Stomach (tissue), 9 donors: Measurements from ENCODE around the gene SLC1A2. TPM values are rescaled to one million over a fixed set of nuclear protein-coding genes. Genes with fewer than 3 reads are reported as not detected.

Experiments used
- DNase-seq, 2 donors: peaks; one replicate each; pipeline versions ENCODE4 v3.0.0 to v3.0.0-alpha.2; 2013 to 2019
- H3K27ac ChIP-seq, 5 donors: fragments of 200-600 bp in 4 of 5; sonication (generic) in 4 of 5; one replicate each; pipeline ENCODE4 v1.5.1; 2013 to 2019; ENCODE audit warnings: mild to moderate bottlenecking in 1 of 5, moderate library complexity in 1 of 5
- H3K27me3 ChIP-seq, 3 donors: fragments of 200-600 bp; sonication (generic); one replicate each; pipeline ENCODE4 v1.5.1; 2017 to 2019; ENCODE audit warnings: mixed run types in 1 of 3
- H3K36me3 ChIP-seq, 4 donors: fragments of 200-600 bp; sonication (generic); 1 replicate in 3 of 4; 2 replicates in 1 of 4; pipeline ENCODE4 v1.5.1; 2016 to 2019
- H3K4me1 ChIP-seq, 4 donors: fragments of 200-600 bp; sonication (generic); one replicate each; pipeline ENCODE4 v1.5.1; 2016 to 2019
- H3K4me3 ChIP-seq, 4 donors: fragments of 200-600 bp; sonication (generic) in 3 of 4; one replicate each; pipeline ENCODE4 v1.5.1; 2016 to 2019; ENCODE audit warnings: mild to moderate bottlenecking in 1 of 4
- H3K9me3 ChIP-seq, 4 donors: fragments of 200-600 bp; sonication (generic); one replicate each; pipeline ENCODE4 v1.5.1; 2016 to 2019
- CTCF ChIP-seq, 7 experiments: fragments of 450-650 bp in 4 of 7; fragments of 200-600 bp in 3 of 7; sonication (generic) in 3 of 7; IDR thresholded peaks; one replicate each; pipeline ENCODE4 v1.5.1; 2016 to 2019; ENCODE audit warnings: antibody characterized with exemption in 7 of 7, control low read depth in 2 of 7, mild to moderate bottlenecking in 1 of 7
- EP300 ChIP-seq: sonication (generic); formaldehyde crosslinking; IDR thresholded peaks from one replicate; pipeline ENCODE4 v1.6.1; 2017; ENCODE audit warnings: antibody characterized with exemption
- POLR2A ChIP-seq, 4 donors: fragments of 450-650 bp; IDR thresholded peaks; one replicate each; pipeline ENCODE4 v1.6.1; 2016; ENCODE audit warnings: antibody characterized with exemption in 4 of 4, control low read depth in 2 of 4, mild to moderate bottlenecking in 1 of 4, moderate library complexity in 1 of 4
- POLR2AphosphoS5 ChIP-seq, 3 donors: sonication (generic); formaldehyde crosslinking; IDR thresholded peaks; one replicate each; pipeline ENCODE4 v1.6.1; 2016; ENCODE audit warnings: antibody characterized with exemption in 3 of 3
- WGBS, 5 donors: extraction: QIAGEN DNeasy Blood & Tissue Kit in 3 of 5; methylation state at CpG; one replicate each; pipeline versions ENCODE4 v1.1.5 to v1.1.7; 2013 to 2018; 5-methylcytosine and 5-hydroxymethylcytosine counted together
- intact Hi-C: fragments of 100-400 bp; cut with DNase I; formaldehyde crosslinking; loops from one replicate; pipeline ENCODE4 v1.15.1; 2023; ENCODE audit warnings: low total_unique reads
- polyA plus RNA-seq, 3 donors: library from polyadenylated mRNA; stranded (reverse); fragments of 200-250 nt; gene quantifications; one replicate each; pipeline ENCODE4 v1.2.3, GENCODE V29; 2013
- small RNA-seq, 4 donors: library from RNA; depleted of rRNA; stranded (forward); fragments of <200 nt; gene quantifications; one replicate each; pipeline ENCODE3, GENCODE V24; 2016
- total RNA-seq, 5 donors: library from RNA; depleted of rRNA; stranded (reverse); fragments of >200 nt; gene quantifications; one replicate each; pipeline versions ENCODE4 v1.1.0 to v1.2.3, GENCODE V29; 2014 to 2016
- donor health status: healthy with polysubstance abuse.
- donor health status: Bipolar disorder and iron deficiency.
- donor health status: healthy.

Gene SLC1A2
- total and polyA plus RNA-seq, 8 donors, result 1.3 to 13.4 (median 3.2) TPM; not detected in 1

- Histone ChIP-seq H3K9me3 (peaks cover 0 to 4% (median 0%) of the 10 kb centered on the region in 4 donors), H3K4me1 (peaks cover 0 to 28% (median 10%) of the 10 kb centered on the region in 4 donors), H3K36me3 (peaks cover 10 to 67% (median 36%) of the 10 kb centered on the region in 4 donors), H3K4me3 (no peak overlapping the region), H3K27me3 (no peaks in the 10 kb centered on the region), H3K27ac (no peak overlapping the region)
- 48 to 64% (median 54%) methylated on average over 4 of the region's 4 CpGs for WGBS, 5 donors
- no peak for DNase-seq
- intact Hi-C loops, result no loop called here
- TF ChIP-seq POLR2AphosphoS5 (IDR thresholded peaks at IDR 0.05), result no peak
- no peak for TF ChIP-seq POLR2A (IDR thresholded peaks at IDR 0.05)
- no peak for TF ChIP-seq CTCF (IDR thresholded peaks at IDR 0.05)
- no peak for TF ChIP-seq EP300
Observed at GRCh38 chr11:35208795-35209194, 210.6 kb downstream of the SLC1A2 start.

GRCh38 chr11:35207471-35208403 is 211.6 kb downstream of the SLC1A2 start:
- 86 to 89% (median 87%) methylated on average over 10 of the region's 10 CpGs for WGBS, 5 donors
- Histone ChIP-seq H3K9me3 (peaks cover 0 to 4% (median 0%) of the 10 kb centered on the region in 4 donors), H3K4me3 (no peak overlapping the region), H3K27ac (no peak overlapping the region), H3K4me1 (peaks cover 0 to 23% (median 7%) of the 10 kb centered on the region in 4 donors), H3K27me3 (no peaks in the 10 kb centered on the region), H3K36me3 (peaks cover 10 to 67% (median 37%) of the 10 kb centered on the region in 4 donors)
- DNase-seq, result no peak
- TF ChIP-seq EP300 (no peak), POLR2AphosphoS5 (IDR thresholded peaks at IDR 0.05) (no peak), POLR2A (IDR thresholded peaks at IDR 0.05) (no peak), CTCF (IDR thresholded peaks at IDR 0.05) (no peak)
- intact Hi-C loops, result no loop called here

GRCh38 chr11:35206616-35207015 is 212.7 kb downstream of the SLC1A2 start:
- WGBS, 5 donors, result 85 to 100% (median 97%) methylated on average over 1 of the region's 1 CpG
- no peak for TF ChIP-seq POLR2A (IDR thresholded peaks at IDR 0.05)
- TF ChIP-seq CTCF (IDR thresholded peaks at IDR 0.05), result no peak
- TF ChIP-seq POLR2AphosphoS5 (IDR thresholded peaks at IDR 0.05), result no peak
- no peak for TF ChIP-seq EP300
- intact Hi-C loops, result no loop called here

GRCh38 chr11:35204614-35205013 is 214.7 kb downstream of the SLC1A2 start:
- Histone ChIP-seq H3K4me1 (peaks cover 0 to 15% (median 0%) of the 10 kb centered on the region in 4 donors), H3K27me3 (no peaks in the 10 kb centered on the region), H3K36me3 (peaks cover 7 to 65% (median 45%) of the 10 kb centered on the region in 4 donors), H3K9me3 (no peaks in the 10 kb centered on the region), H3K4me3 (no peak overlapping the region), H3K27ac (no peak overlapping the region)
- WGBS, 5 donors, result 86 to 93% (median 89%) methylated on average over 5 of the region's 5 CpGs
- DNase-seq, result no peak
- intact Hi-C loops, result no loop called here
- TF ChIP-seq POLR2AphosphoS5 (IDR thresholded peaks at IDR 0.05) (no peak), CTCF (IDR thresholded peaks at IDR 0.05) (no peak), POLR2A (IDR thresholded peaks at IDR 0.05) (no peak), EP300 (no peak)

More at GRCh38 chr11:35206616-35207015, 212.7 kb downstream of the SLC1A2 start:
- H3K27ac ChIP-seq, result no peak overlapping the region
- peaks cover 0 to 23% (median 3%) of the 10 kb centered on the region in 4 donors for H3K4me1 ChIP-seq
- H3K4me3 ChIP-seq, result no peak overlapping the region
- H3K27me3 ChIP-seq, result no peaks in the 10 kb centered on the region
- H3K9me3 ChIP-seq, result peaks cover 0 to 4% (median 0%) of the 10 kb centered on the region in 4 donors
- no peak for DNase-seq
- H3K36me3 ChIP-seq, result peaks cover 10 to 70% (median 40%) of the 10 kb centered on the region in 4 donors

Small RNA genes lying within 50 kb of the gene (small RNA-seq; reads per million reads assigned to genes)
- 0 reads per million in 4 donors for gene AC090625.1

Other genes with a start within 250 kb of the SLC1A2 start
- 10 to 100 TPM in 1 of 5 donors, 1 to 10 TPM in 1, under 1 TPM in 2, not detected in 1; under 0.01 to 26.8 (median 2.0) TPM for gene PAMR1, start 106.1 kb upstream of the SLC1A2 start, total RNA-seq
- 1 to 10 TPM in 1 of 3 donors, under 1 TPM in 2; 0.40 to 4.9 (median 0.56) TPM for gene PAMR1, start 106.1 kb upstream of the SLC1A2 start, polyA plus RNA-seq
- 1 to 10 TPM in 2 of 5 donors, under 1 TPM in 1, not detected in 2; 0.45 to 5.2 (median 3.7) TPM for gene FJX1, start 198.9 kb upstream of the SLC1A2 start, total RNA-seq
- gene FJX1, start 198.9 kb upstream of the SLC1A2 start, polyA plus RNA-seq, result 1 to 10 TPM in 2 of 3 donors, under 1 TPM in 1; 0.46 to 4.2 (median 2.6) TPM
- 10 to 100 TPM; 14.5 to 65.3 (median 40.6) TPM for gene TRIM44, start 243.2 kb upstream of the SLC1A2 start, total RNA-seq
- gene TRIM44, start 243.2 kb upstream of the SLC1A2 start, polyA plus RNA-seq, result 10 to 100 TPM in 2 of 3 donors, 1 to 10 TPM in 1; 5.1 to 15.1 (median 13.1) TPM